Common myeloid progenitor, CD34-positive (primary cell): ENCODE data around the gene AK9.
"Not testable (repeated sequence)": the region's sequence is repeated elsewhere in the genome, so short reads cannot be mapped to it uniquely, and the experiment has no call there.

Experiments used
- CTCF ChIA-PET: fragments of 350-600 bp; sonication (Branson Sonifier 250); formaldehyde crosslinking; loops from one replicate; lab custom pipeline; 2021; ENCODE audit warnings: antibody characterized with exemption; lab: Charles Lee
- POLR2A ChIA-PET: fragments of 350-600 bp; sonication (Branson Sonifier 250); formaldehyde crosslinking; loops from one replicate; lab custom pipeline; 2021; ENCODE audit warnings: antibody characterized with exemption; lab: Charles Lee
- DNase-seq, 3 donors: peaks; one replicate each; pipeline versions ENCODE4 v3.0.0 to v3.0.0-alpha.2; 2013
- H3K27ac ChIP-seq, 2 experiments: 1 replicate in 1 of 2; 2 replicates in 1 of 2; pipeline ENCODE4 v1.7.0; 2013; ENCODE audit warnings: inconsistent platforms in 2 of 2, low read length in 2 of 2, mild to moderate bottlenecking in 2 of 2, low read depth in 1 of 2, moderate library complexity in 1 of 2; ENCODE audit not compliant: severe bottlenecking in 2 of 2, insufficient read depth in 1 of 2, poor library complexity in 1 of 2
- H3K27me3 ChIP-seq, 5 experiments: replicated peaks in 2 of 5; 1 replicate in 3 of 5; 2 replicates in 2 of 5; pipeline versions ENCODE4 v1.6.1 to v1.7.0; 2013; ENCODE audit warnings: low read length in 4 of 5, mild to moderate bottlenecking in 2 of 5, moderate library complexity in 2 of 5, inconsistent platforms in 1 of 5; ENCODE audit not compliant: insufficient read depth in 5 of 5, control insufficient read depth in 4 of 5
- H3K36me3 ChIP-seq, 4 experiments: 1 replicate in 2 of 4; 2 replicates in 2 of 4; pipeline versions ENCODE4 v1.6.1 to v1.7.0; 2013; ENCODE audit warnings: low read length in 3 of 4, control low read depth in 1 of 4, mild to moderate bottlenecking in 1 of 4; ENCODE audit not compliant: control insufficient read depth in 4 of 4, insufficient read depth in 4 of 4
- H3K4me1 ChIP-seq, 4 experiments: 1 replicate in 3 of 4; 2 replicates in 1 of 4; pipeline versions ENCODE4 v1.6.1 to v1.7.1; 2013; ENCODE audit warnings: low read length in 3 of 4, mild to moderate bottlenecking in 3 of 4, control low read depth in 1 of 4, inconsistent platforms in 1 of 4, moderate library complexity in 1 of 4; ENCODE audit not compliant: control insufficient read depth in 4 of 4, insufficient read depth in 4 of 4; ENCODE audit errors: control extremely low read depth in 1 of 4
- H3K4me3 ChIP-seq, 7 experiments: 1 replicate in 4 of 7; 2 replicates in 3 of 7; pipeline versions ENCODE4 v1.5.1 to v1.7.0; 2013; ENCODE audit warnings: mild to moderate bottlenecking in 7 of 7, low read length in 6 of 7, moderate library complexity in 6 of 7, inconsistent platforms in 2 of 7, low read depth in 2 of 7, control low read depth in 1 of 7; ENCODE audit not compliant: insufficient read depth in 4 of 7, control insufficient read depth in 1 of 7; ENCODE audit errors: extremely low read depth in 1 of 7
- H3K9me3 ChIP-seq, 5 experiments: 1 replicate in 4 of 5; 2 replicates in 1 of 5; pipeline versions ENCODE4 v1.6.1 to v1.7.1; 2013; ENCODE audit warnings: low read length in 4 of 5, mild to moderate bottlenecking in 2 of 5, inconsistent platforms in 1 of 5, low read depth in 1 of 5, moderate library complexity in 1 of 5; ENCODE audit not compliant: control insufficient read depth in 4 of 5, insufficient read depth in 2 of 5; ENCODE audit errors: control extremely low read depth in 1 of 5
- WGBS: methylation state at CpG from one replicate; pipeline ENCODE4 v1.1.5; 2013; ENCODE audit not compliant: insufficient coverage; 5-methylcytosine and 5-hydroxymethylcytosine counted together

AK9 gene

GRCh38 chr6:109610590-109610989 lies 80.4 kb downstream of the AK9 start:
- POLR2A ChIA-PET = no interaction called here
- CTCF ChIA-PET = no interaction called here
- Histone ChIP-seq H3K4me3 (peak overlapping the region in 1 of 7 experiments; percentile 25), H3K27me3 (no peaks in the 10 kb centered on the region), H3K27ac (no peak overlapping the region), H3K9me3 (peaks cover 0 to 4% (median 0%) of the 10 kb centered on the region in 5 experiments), H3K36me3 (peaks cover 0 to 6% (median 1%) of the 10 kb centered on the region in 4 experiments), H3K4me1 (peaks cover 0 to 4% (median 0%) of the 10 kb centered on the region in 4 experiments)
- DNase-seq = peak in 2 of 3 donors; percentile 27 to 41
- WGBS = 13% methylated on average over 1 of the region's 2 CpGs

- Histone ChIP-seq H3K9me3 (peaks cover 0 to 4% (median 0%) of the 10 kb centered on the region in 5 experiments), H3K4me3 (no peak overlapping the region), H3K36me3 (peaks cover 0 to 8% (median 1%) of the 10 kb centered on the region in 4 experiments), H3K27me3 (no peaks in the 10 kb centered on the region), H3K4me1 (peaks cover 0 to 4% (median 0%) of the 10 kb centered on the region in 4 experiments), H3K27ac (no peak overlapping the region)
- ChIA-PET CTCF (interaction anchor here (1.3 kb wide), 1 partner anchor 12 kb away, joined by 3 read pairs; no protein-coding TSS in a partner anchor), POLR2A (no interaction called here)
- WGBS = no CpG with 5 or more reads among the region's 1 CpG
- DNase-seq = no peak
These were observed 81.3 kb downstream of the AK9 start for GRCh38 chr6:109609737-109610136.

- peaks cover 0 to 5% (median 0%) of the 10 kb centered on the region in 4 experiments for H3K36me3 ChIP-seq
- POLR2A ChIA-PET = no interaction called here
- WGBS = 96% methylated on average over 2 of the region's 2 CpGs
- CTCF ChIA-PET = no interaction called here
- H3K4me3 ChIP-seq = no peak overlapping the region
- H3K27me3 ChIP-seq = no peaks in the 10 kb centered on the region
- no peak for DNase-seq
- H3K4me1 ChIP-seq = peaks cover 0 to 4% (median 0%) of the 10 kb centered on the region in 4 experiments
- peaks cover 0 to 6% (median 0%) of the 10 kb centered on the region in 5 experiments for H3K9me3 ChIP-seq
- no peak overlapping the region for H3K27ac ChIP-seq
These were observed 84.6 kb downstream of the AK9 start for GRCh38 chr6:109606359-109606758.

GRCh38 chr6:109595998-109596397 lies 95.0 kb downstream of the AK9 start:
- Histone ChIP-seq H3K27ac (no peak overlapping the region), H3K9me3 (peaks cover 0 to 16% (median 0%) of the 10 kb centered on the region in 5 experiments), H3K4me1 (no peaks in the 10 kb centered on the region), H3K27me3 (no peaks in the 10 kb centered on the region), H3K36me3 (no peaks in the 10 kb centered on the region), H3K4me3 (no peak overlapping the region)
- ChIA-PET CTCF (interaction anchor here (0.9 to 1.4 kb wide), 4 partner anchors 13 to 456 kb away, joined by 3 to 7 read pairs (median 3); no protein-coding TSS in a partner anchor), POLR2A (no interaction called here)
- 0% methylated on average over 1 of the region's 2 CpGs for WGBS
- peak; percentile 36 to 72 (median 65) for DNase-seq

GRCh38 chr6:109580519-109580918 lies 110.5 kb downstream of the AK9 start:
- Histone ChIP-seq H3K36me3 (peaks cover 0 to 2% (median 0%) of the 10 kb centered on the region in 4 experiments), H3K27ac (no peak overlapping the region), H3K27me3 (no peaks in the 10 kb centered on the region), H3K4me3 (no peak overlapping the region), H3K9me3 (no peaks in the 10 kb centered on the region), H3K4me1 (no peaks in the 10 kb centered on the region)
- ChIA-PET CTCF (no interaction called here), POLR2A (no interaction called here)
- WGBS = 100% methylated on average over 6 of the region's 8 CpGs
- DNase-seq = no peak

- no peaks in the 10 kb centered on the region for H3K4me1 ChIP-seq
- POLR2A ChIA-PET = no interaction called here
- no peaks in the 10 kb centered on the region for H3K9me3 ChIP-seq
- H3K27ac ChIP-seq = no peak overlapping the region
- no CpG with 5 or more reads among the region's 2 CpGs for WGBS
- H3K27me3 ChIP-seq = no peaks in the 10 kb centered on the region
- DNase-seq = no peak
- H3K4me3 ChIP-seq = no peak overlapping the region
- peaks cover 0 to 2% (median 0%) of the 10 kb centered on the region in 4 experiments for H3K36me3 ChIP-seq
- CTCF ChIA-PET = no interaction called here
These were observed 111.6 kb downstream of the AK9 start for GRCh38 chr6:109579361-109579760.

- H3K36me3 ChIP-seq, H3K27ac ChIP-seq, H3K27me3 ChIP-seq, POLR2A ChIA-PET, H3K4me1 ChIP-seq, H3K4me3 ChIP-seq, DNase-seq, H3K9me3 ChIP-seq, CTCF ChIA-PET: not testable (repeated sequence)
- WGBS = no CpG with 5 or more reads among the region's 2 CpGs
These were observed 121.1 kb downstream of the AK9 start for GRCh38 chr6:109569901-109570300.
